Endodermal cell (in vitro differentiated cells): ENCODE results near the gene KCNS3. TPM values are rescaled to one million over a fixed set of nuclear protein-coding genes. Genes with fewer than 3 reads are reported as not detected.

Experiments
- DNase-seq: peaks from one replicate; pipeline ENCODE4 v3.0.0-alpha.2; 2017
- H3K27ac ChIP-seq: 2 replicates; pipeline ENCODE4 v1.5.1; 2013; ENCODE audit warnings: mild to moderate bottlenecking, low read depth, low read length, moderate library complexity
- H3K27me3 ChIP-seq: 2 replicates; pipeline ENCODE4 v1.6.1; 2013; ENCODE audit warnings: mild to moderate bottlenecking, low read length, moderate library complexity; ENCODE audit not compliant: insufficient read depth, control insufficient read depth, poor library complexity, severe bottlenecking
- H3K36me3 ChIP-seq: 2 replicates; pipeline ENCODE4 v1.7.0; 2013; ENCODE audit warnings: mild to moderate bottlenecking, low read length, moderate library complexity; ENCODE audit not compliant: control insufficient read depth, insufficient read depth
- H3K4me1 ChIP-seq: one replicate; pipeline ENCODE4 v1.7.0; 2013; ENCODE audit warnings: low read length; ENCODE audit not compliant: control insufficient read depth, insufficient read depth
- H3K4me3 ChIP-seq: 2 replicates; pipeline ENCODE4 v1.5.1; 2013; ENCODE audit warnings: mild to moderate bottlenecking, low read length, moderate library complexity
- H3K9ac ChIP-seq: 2 replicates; pipeline ENCODE4 v1.6.1; 2013; ENCODE audit warnings: mild to moderate bottlenecking, low read length, moderate library complexity; ENCODE audit not compliant: poor library complexity, severe bottlenecking; ENCODE audit errors: extremely low read depth
- H3K9me3 ChIP-seq: 2 replicates; pipeline ENCODE4 v1.6.1; 2013; ENCODE audit warnings: mild to moderate bottlenecking, low read length, moderate library complexity; ENCODE audit not compliant: control insufficient read depth
- H3K27ac Mint-ChIP-seq: 2 replicates; pipeline ENCODE4 v1.8.0; 2020; ENCODE audit warnings: mixed read lengths
- H3K27me3 Mint-ChIP-seq: 2 replicates; pipeline ENCODE4 v1.8.0; 2021; ENCODE audit warnings: mild to moderate bottlenecking, mixed read lengths; ENCODE audit not compliant: insufficient read depth
- H3K36me3 Mint-ChIP-seq: 2 replicates; pipeline ENCODE4 v1.8.0; 2020; ENCODE audit warnings: low read depth, mixed read lengths
- H3K4me1 Mint-ChIP-seq: 2 replicates; pipeline ENCODE4 v1.8.0; 2020; ENCODE audit warnings: mixed read lengths
- H3K4me3 Mint-ChIP-seq: 2 replicates; pipeline ENCODE4 v1.8.0; 2020; ENCODE audit warnings: mild to moderate bottlenecking, moderate library complexity, mixed read lengths
- H3K9me3 Mint-ChIP-seq: 2 replicates; pipeline ENCODE4 v1.8.0; 2020; ENCODE audit warnings: mild to moderate bottlenecking, mixed read lengths
- WGBS, 2 experiments: methylation state at CpG; one replicate each; pipeline versions ENCODE4 v1.1.5 to v1.1.7; 2013; ENCODE audit warnings: missing lambda C conversion rate in 2 of 2, mixed read lengths in 1 of 2; ENCODE audit not compliant: insufficient coverage in 1 of 2, insufficient read length in 1 of 2; 5-methylcytosine and 5-hydroxymethylcytosine counted together
- total RNA-seq, 2 donors: library from RNA; stranded (reverse); fragmentation: NEBNext Ultra II Directional in 1 of 2; extraction: Animal tissue kit (Norgen Biotek cat#: 25700) in 1 of 2; gene quantifications; 2 replicates in 1 of 2; 3 replicates in 1 of 2; pipeline ENCODE4 v1.2.1, GENCODE V29; 2021
- TF ChIP-seq, protein P1 (sequence below): fragments of 200-600 bp; sonication (generic); conservative IDR thresholded peaks from 2 replicates; pipeline ENCODE4 v1.5.0; 2021; ENCODE audit warnings: antibody characterized with exemption, mild to moderate bottlenecking

Gene KCNS3
- total RNA-seq, 2 donors from 2014 or later, result 10.7 to 11.1 TPM

DNA sequence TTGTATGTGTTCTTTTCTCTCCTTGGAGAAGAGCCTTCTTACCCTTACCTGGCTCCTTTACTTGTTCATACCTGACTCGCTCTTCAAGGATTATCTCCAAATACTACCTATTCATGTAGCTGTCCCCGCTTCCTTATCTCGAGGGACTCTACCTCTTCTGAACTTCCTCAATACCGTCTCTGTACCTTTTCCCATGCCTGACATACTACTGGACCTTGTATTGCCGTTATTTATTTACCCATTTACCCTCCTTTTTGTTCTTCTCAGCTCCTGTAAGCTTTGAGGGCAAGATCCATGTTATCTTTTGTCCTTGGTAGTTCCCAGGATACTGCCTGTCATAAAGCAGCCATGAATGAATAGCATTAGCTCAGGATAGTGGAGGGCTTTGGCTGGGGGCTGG lies 32.5 kb downstream of the KCNS3 start:
- no peaks in the 10 kb centered on the region for H3K9me3 ChIP-seq
- H3K27ac ChIP-seq, result no peak overlapping the region

DNA sequence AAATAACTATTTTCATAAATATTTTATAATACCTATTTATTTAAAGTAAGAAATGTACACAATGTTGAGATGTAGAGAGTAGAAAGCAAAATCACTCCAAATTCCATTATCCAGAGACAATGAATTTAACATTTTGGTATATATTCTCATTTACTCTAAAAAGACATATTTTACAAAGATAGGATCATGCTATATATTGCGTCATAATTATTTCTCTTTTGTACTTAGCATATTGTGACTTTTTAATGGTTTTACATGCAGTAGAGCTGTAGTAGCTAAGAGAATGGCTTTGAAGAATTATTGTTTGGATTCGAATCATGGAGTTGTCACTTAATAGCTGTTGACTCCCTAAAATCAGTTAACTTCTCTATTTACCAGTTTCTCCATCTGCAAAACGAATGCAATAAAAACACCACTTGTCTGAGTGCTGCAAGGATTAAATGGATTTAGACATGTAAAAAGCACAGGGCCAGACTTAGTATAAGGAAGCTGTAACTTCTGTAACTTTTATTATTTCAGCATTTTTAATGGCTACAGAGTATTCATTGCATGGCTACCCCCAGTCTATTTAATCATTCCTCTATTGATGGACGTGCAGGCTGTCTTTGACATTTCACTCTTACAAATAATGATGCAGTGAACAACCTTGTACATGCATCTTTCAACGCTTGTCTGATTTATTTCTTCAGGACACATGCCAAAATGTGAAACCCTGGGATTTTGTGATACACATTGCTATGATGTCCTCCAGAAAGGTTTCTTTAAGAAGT lies 33.2 kb downstream of the KCNS3 start:
- Histone ChIP-seq H3K4me1 (peaks cover 9% of the 10 kb centered on the region), H3K4me3 (no peak overlapping the region), H3K36me3 (no peaks in the 10 kb centered on the region), H3K9me3 (no peaks in the 10 kb centered on the region), H3K27me3 (no peaks in the 10 kb centered on the region), H3K27ac (no peak overlapping the region), H3K9ac (no peak overlapping the region)
- Mint-ChIP-seq H3K4me3 (no peak overlapping the region), H3K27ac (no peak overlapping the region), H3K36me3 (peaks cover 9% of the 10 kb centered on the region), H3K27me3 (no peaks in the 10 kb centered on the region), H3K4me1 (peaks cover 33% of the 10 kb centered on the region), H3K9me3 (peaks cover 26% of the 10 kb centered on the region)
- no peak for DNase-seq
- 69 to 91% methylated on average over 4 to 5 of the region's 5 CpGs for WGBS, 2 experiments
- TF ChIP-seq, protein P1, sequence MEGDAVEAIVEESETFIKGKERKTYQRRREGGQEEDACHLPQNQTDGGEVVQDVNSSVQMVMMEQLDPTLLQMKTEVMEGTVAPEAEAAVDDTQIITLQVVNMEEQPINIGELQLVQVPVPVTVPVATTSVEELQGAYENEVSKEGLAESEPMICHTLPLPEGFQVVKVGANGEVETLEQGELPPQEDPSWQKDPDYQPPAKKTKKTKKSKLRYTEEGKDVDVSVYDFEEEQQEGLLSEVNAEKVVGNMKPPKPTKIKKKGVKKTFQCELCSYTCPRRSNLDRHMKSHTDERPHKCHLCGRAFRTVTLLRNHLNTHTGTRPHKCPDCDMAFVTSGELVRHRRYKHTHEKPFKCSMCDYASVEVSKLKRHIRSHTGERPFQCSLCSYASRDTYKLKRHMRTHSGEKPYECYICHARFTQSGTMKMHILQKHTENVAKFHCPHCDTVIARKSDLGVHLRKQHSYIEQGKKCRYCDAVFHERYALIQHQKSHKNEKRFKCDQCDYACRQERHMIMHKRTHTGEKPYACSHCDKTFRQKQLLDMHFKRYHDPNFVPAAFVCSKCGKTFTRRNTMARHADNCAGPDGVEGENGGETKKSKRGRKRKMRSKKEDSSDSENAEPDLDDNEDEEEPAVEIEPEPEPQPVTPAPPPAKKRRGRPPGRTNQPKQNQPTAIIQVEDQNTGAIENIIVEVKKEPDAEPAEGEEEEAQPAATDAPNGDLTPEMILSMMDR, result no peak

More for the DNA sequence above, 32.5 kb downstream of the KCNS3 start:
- Mint-ChIP-seq H3K9me3 (peaks cover 29% of the 10 kb centered on the region), H3K27me3 (no peaks in the 10 kb centered on the region), H3K4me3 (no peak overlapping the region), H3K4me1 (peaks cover 27% of the 10 kb centered on the region), H3K36me3 (peaks cover 10% of the 10 kb centered on the region), H3K27ac (no peak overlapping the region)
- Histone ChIP-seq H3K36me3 (no peaks in the 10 kb centered on the region), H3K4me3 (no peak overlapping the region), H3K9ac (no peak overlapping the region), H3K27me3 (no peaks in the 10 kb centered on the region), H3K4me1 (peaks cover 9% of the 10 kb centered on the region)
- TF ChIP-seq, protein P1, result no peak
- WGBS, 2 experiments, result 88 to 97% methylated on average over 5 of the region's 5 CpGs
- no peak for DNase-seq

DNA sequence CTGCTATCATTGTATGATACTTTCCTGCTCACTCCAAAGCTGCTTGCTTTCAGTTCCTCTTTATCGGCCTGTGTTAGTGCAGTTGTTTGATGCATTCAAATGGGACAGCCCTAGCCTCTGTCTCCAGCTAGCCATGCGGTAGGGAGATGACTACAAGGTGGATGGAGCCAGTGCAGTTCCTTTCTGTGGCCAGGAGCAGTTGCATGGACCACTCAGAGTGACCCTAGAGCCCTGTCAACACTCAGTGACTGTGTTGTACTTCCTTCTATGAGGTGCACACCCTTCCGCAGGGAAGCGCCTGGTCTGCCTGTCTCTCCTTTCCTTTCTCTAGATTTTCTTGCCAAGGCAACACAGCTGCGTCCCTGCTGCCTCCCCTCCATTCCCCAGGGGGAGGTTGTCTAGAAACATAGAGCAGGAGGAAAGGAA lies 33.8 kb downstream of the KCNS3 start:
- no peaks in the 10 kb centered on the region for H3K27me3 ChIP-seq
- no peak overlapping the region for H3K9ac ChIP-seq
- H3K9me3 ChIP-seq, result no peaks in the 10 kb centered on the region
- no peaks in the 10 kb centered on the region for H3K36me3 ChIP-seq
- peaks cover 9% of the 10 kb centered on the region for H3K4me1 ChIP-seq
- peak; percentile 30 for DNase-seq
- no peak overlapping the region for H3K4me3 ChIP-seq
- TF ChIP-seq, protein P1, result no peak
- H3K27ac ChIP-seq, result no peak overlapping the region
- Mint-ChIP-seq H3K27me3 (no peaks in the 10 kb centered on the region), H3K36me3 (peaks cover 6% of the 10 kb centered on the region), H3K27ac (no peak overlapping the region), H3K9me3 (peaks cover 25% of the 10 kb centered on the region), H3K4me3 (no peak overlapping the region), H3K4me1 (peaks cover 33% of the 10 kb centered on the region)
- 83 to 88% methylated on average over 2 to 5 of the region's 5 CpGs for WGBS, 2 experiments
